Adrenal gland (tissue), 12 donors: ENCODE results near the gene YPEL5. TPM values are rescaled to one million over a fixed set of nuclear protein-coding genes. Genes with fewer than 3 reads are reported as not detected.

Source experiments
- DNase-seq, 7 donors: peaks; one replicate each; pipeline ENCODE4 v3.0.0-alpha.2; 2019 to 2020
- H3K27ac ChIP-seq, 5 donors: fragments of 200-600 bp; sonication (generic) in 4 of 5; 1 replicate in 3 of 5; 2 replicates in 2 of 5; pipeline versions ENCODE4 v1.5.1 to v1.8.0; 2016 to 2020; ENCODE audit warnings: mild to moderate bottlenecking in 1 of 5
- H3K27me3 ChIP-seq: fragments of 200-600 bp; 2 replicates; pipeline ENCODE4 v1.8.0; 2021
- H3K36me3 ChIP-seq, 2 donors: fragments of 200-600 bp; replicated peaks in 1 of 2; 1 replicate in 1 of 2; 2 replicates in 1 of 2; pipeline versions ENCODE4 v1.5.1 to v1.8.0; 2018 to 2022
- H3K4me1 ChIP-seq, 2 donors: fragments of 200-600 bp; replicated peaks in 1 of 2; 1 replicate in 1 of 2; 2 replicates in 1 of 2; pipeline versions ENCODE4 v1.5.1 to v1.8.0; 2018 to 2021
- H3K4me3 ChIP-seq, 4 donors: fragments of 200-600 bp; sonication (generic) in 3 of 4; one replicate each; pipeline ENCODE4 v1.5.1; 2016 to 2018
- H3K9me3 ChIP-seq, 3 donors: fragments of 200-600 bp; sonication (generic) in 1 of 3; replicated peaks in 1 of 3; 1 replicate in 2 of 3; 2 replicates in 1 of 3; pipeline versions ENCODE4 v1.5.1 to v1.8.0; 2016 to 2021
- POLR2A ChIP-seq, 2 donors: fragments of 450-650 bp; IDR thresholded peaks; one replicate each; pipeline ENCODE4 v1.6.1; 2017; ENCODE audit warnings: antibody characterized with exemption in 2 of 2, mild to moderate bottlenecking in 2 of 2, moderate library complexity in 1 of 2
- WGBS, 4 donors: extraction: QIAGEN DNeasy Blood & Tissue Kit in 2 of 4; methylation state at CpG; one replicate each; pipeline versions ENCODE4 v1.1.5 to v1.1.7; 2013 to 2017; 5-methylcytosine and 5-hydroxymethylcytosine counted together
- intact Hi-C, 2 donors: fragments of 100-400 bp; cut with DNase I; formaldehyde crosslinking; loops; one replicate each; pipeline versions ENCODE4 v1.14.1 to v1.15.0; 2022 to 2023
- polyA plus RNA-seq, 3 donors: library from polyadenylated mRNA; stranded (reverse); fragments of 200-250 nt in 2 of 3; fragments of 350-450 nt in 1 of 3; fragmentation: Illumina TruSeq in 1 of 3; extraction: RNeasy Lipid Tissue Mini Kit (QIAGEN cat#74804) in 1 of 3; gene quantifications; one replicate each; pipeline ENCODE4 v1.2.3, GENCODE V29; 2013 to 2014
- small RNA-seq, 2 donors: library from RNA; depleted of rRNA; stranded (forward); fragments of <200 nt; gene quantifications; one replicate each; pipeline ENCODE3, GENCODE V24; 2016
- total RNA-seq, 9 donors: library from RNA; depleted of rRNA in 4 of 9; stranded (reverse); fragments of >200 nt in 4 of 9; fragments of 120-200 nt in 1 of 9; fragmentation: NEBNext Ultra II Directional in 1 of 9; extraction: Animal tissue kit (Norgen Biotek cat#: 25700) in 1 of 9; gene quantifications; one replicate each; pipeline versions ENCODE4 v1.1.0 to v1.2.4, GENCODE V29; 2013 to 2023
- TF ChIP-seq, protein P1 (sequence below), 6 experiments: fragments of 450-650 bp in 4 of 6; fragments of 200-600 bp in 2 of 6; sonication (generic) in 1 of 6; IDR thresholded peaks; 1 replicate in 5 of 6; 2 replicates in 1 of 6; pipeline versions ENCODE4 v1.5.1 to v1.8.0; 2016 to 2021; ENCODE audit warnings: antibody characterized with exemption in 6 of 6, mild to moderate bottlenecking in 2 of 6, moderate library complexity in 1 of 6
- donor health status: healthy with polysubstance abuse.
- donor health status: Bipolar disorder and iron deficiency.
- donor health status: DM: yes; HTN: yes; CAD: no.
- donor health status: DM: no; HTN: no; CAD: no.
- donor health status: DM: no; HTN: no; CAD: no.
- donor health status: DM: yes; HTN: yes; CAD: no.

YPEL5 gene
- total and polyA plus RNA-seq, 12 donors: 58.5 to 135 (median 84.2) TPM

DNA sequence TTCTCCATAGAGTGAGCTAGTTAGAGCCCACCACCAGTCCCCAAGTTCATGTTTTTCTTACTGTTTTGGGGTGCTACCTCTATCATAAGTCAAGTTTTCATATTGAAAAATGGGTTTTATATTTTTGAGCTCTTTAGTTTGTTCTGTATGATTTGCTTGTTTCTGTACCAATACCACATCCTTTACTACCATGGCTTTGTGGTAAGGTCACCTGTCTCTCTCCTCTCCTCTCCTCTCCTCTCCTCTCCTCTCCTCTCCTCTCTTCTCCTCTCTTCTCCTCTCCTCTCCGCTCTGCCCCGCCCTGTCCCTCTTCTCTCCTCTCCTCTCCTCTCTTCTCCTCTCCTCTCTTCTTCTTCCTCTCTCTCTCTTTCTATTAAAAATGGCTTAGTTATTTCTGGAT is 62.4 kb downstream of the YPEL5 start:
- no peaks in the 10 kb centered on the region for H3K36me3 ChIP-seq
- no peaks in the 10 kb centered on the region for H3K27me3 ChIP-seq
- no peak overlapping the region for H3K27ac ChIP-seq
- no peaks in the 10 kb centered on the region for H3K4me1 ChIP-seq
- intact Hi-C loops: loop anchor here (2.0 to 5.0 kb wide), 2 partner anchors 498 to 500 kb away; no protein-coding TSS in a partner anchor
- DNase-seq: no peak
- 89 to 97% methylated on average over 2 of the region's 2 CpGs; no CpG with 5 or more reads in 2 of the 4 donors for WGBS, 4 donors
- H3K4me3 ChIP-seq: no peak overlapping the region
- TF ChIP-seq POLR2A (IDR thresholded peaks at IDR 0.05): no peak
- TF ChIP-seq, protein P1, sequence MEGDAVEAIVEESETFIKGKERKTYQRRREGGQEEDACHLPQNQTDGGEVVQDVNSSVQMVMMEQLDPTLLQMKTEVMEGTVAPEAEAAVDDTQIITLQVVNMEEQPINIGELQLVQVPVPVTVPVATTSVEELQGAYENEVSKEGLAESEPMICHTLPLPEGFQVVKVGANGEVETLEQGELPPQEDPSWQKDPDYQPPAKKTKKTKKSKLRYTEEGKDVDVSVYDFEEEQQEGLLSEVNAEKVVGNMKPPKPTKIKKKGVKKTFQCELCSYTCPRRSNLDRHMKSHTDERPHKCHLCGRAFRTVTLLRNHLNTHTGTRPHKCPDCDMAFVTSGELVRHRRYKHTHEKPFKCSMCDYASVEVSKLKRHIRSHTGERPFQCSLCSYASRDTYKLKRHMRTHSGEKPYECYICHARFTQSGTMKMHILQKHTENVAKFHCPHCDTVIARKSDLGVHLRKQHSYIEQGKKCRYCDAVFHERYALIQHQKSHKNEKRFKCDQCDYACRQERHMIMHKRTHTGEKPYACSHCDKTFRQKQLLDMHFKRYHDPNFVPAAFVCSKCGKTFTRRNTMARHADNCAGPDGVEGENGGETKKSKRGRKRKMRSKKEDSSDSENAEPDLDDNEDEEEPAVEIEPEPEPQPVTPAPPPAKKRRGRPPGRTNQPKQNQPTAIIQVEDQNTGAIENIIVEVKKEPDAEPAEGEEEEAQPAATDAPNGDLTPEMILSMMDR (IDR thresholded peaks at IDR 0.05): no peak
- H3K9me3 ChIP-seq: no peaks in the 10 kb centered on the region

Small RNA genes lying within 50 kb of the gene (small RNA-seq; reads per million reads assigned to genes)
- 0 reads per million in 2 donors for gene SNORA10B

Other genes with a start within 250 kb of the YPEL5 start
- gene ALK, start 225.4 kb upstream of the YPEL5 start, total RNA-seq: 1 to 10 TPM in 3 of 9 donors, under 1 TPM in 5, not detected in 1; 0.09 to 1.8 (median 0.77) TPM
- under 1 TPM; 0.34 to 0.60 (median 0.40) TPM for gene ALK, start 225.4 kb upstream of the YPEL5 start, polyA plus RNA-seq
- 10 to 100 TPM in 8 of 9 donors, 1 to 10 TPM in 1; 8.8 to 76.4 (median 11.6) TPM for gene LBH, start 84.5 kb downstream of the YPEL5 start, total RNA-seq
- 10 to 100 TPM in 1 of 3 donors, 1 to 10 TPM in 2; 7.6 to 11.3 (median 8.2) TPM for gene LBH, start 84.5 kb downstream of the YPEL5 start, polyA plus RNA-seq